Fibroblast of pulmonary artery (primary cell): ENCODE results near the gene PSD2.
"Not testable (repeated sequence)": the region's sequence is repeated elsewhere in the genome, so short reads cannot be mapped to it uniquely, and the experiment has no call there.

Experiments used
- DNase-seq: peaks from one replicate; pipeline ENCODE4 v3.0.0-alpha.2; 2010; ENCODE audit warnings: low read depth
- H3K4me3 ChIP-seq: replicated peaks from 2 replicates; pipeline ENCODE4 v1.5.1; 2011; ENCODE audit warnings: low read depth, mild to moderate bottlenecking, control low read depth, low read length, moderate library complexity
- TF ChIP-seq, protein P1 (sequence below): IDR thresholded peaks from 2 replicates; pipeline ENCODE4 v1.5.1; 2011; ENCODE audit warnings: mild to moderate bottlenecking, control low read depth, low read length, inconsistent platforms; ENCODE audit errors: missing control alignments

The PSD2 gene

DNA sequence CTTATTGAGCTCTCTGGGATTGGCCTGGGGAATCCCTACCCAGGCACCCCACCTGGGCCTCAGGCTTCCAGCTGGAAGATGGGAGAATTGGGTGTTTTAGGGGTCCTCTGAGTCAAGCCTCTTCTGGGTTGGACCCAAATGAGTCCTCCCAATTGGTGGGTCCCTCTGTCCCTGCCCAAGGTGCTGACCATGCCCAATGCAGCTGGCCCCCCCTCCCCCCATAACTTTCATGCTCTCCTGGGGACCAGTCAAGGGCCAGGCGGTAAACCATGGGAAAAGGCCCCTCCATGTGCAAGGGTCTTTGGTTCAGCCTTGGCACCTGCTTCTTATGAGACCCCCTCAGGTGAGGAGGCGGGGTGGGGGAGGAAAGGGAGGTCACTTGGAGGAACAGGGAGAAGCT, 3.4 kb upstream of the PSD2 start:
- DNase-seq = no peak
- TF ChIP-seq, protein P1, sequence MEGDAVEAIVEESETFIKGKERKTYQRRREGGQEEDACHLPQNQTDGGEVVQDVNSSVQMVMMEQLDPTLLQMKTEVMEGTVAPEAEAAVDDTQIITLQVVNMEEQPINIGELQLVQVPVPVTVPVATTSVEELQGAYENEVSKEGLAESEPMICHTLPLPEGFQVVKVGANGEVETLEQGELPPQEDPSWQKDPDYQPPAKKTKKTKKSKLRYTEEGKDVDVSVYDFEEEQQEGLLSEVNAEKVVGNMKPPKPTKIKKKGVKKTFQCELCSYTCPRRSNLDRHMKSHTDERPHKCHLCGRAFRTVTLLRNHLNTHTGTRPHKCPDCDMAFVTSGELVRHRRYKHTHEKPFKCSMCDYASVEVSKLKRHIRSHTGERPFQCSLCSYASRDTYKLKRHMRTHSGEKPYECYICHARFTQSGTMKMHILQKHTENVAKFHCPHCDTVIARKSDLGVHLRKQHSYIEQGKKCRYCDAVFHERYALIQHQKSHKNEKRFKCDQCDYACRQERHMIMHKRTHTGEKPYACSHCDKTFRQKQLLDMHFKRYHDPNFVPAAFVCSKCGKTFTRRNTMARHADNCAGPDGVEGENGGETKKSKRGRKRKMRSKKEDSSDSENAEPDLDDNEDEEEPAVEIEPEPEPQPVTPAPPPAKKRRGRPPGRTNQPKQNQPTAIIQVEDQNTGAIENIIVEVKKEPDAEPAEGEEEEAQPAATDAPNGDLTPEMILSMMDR = no peak
- H3K4me3 ChIP-seq = no peak overlapping the region

DNA sequence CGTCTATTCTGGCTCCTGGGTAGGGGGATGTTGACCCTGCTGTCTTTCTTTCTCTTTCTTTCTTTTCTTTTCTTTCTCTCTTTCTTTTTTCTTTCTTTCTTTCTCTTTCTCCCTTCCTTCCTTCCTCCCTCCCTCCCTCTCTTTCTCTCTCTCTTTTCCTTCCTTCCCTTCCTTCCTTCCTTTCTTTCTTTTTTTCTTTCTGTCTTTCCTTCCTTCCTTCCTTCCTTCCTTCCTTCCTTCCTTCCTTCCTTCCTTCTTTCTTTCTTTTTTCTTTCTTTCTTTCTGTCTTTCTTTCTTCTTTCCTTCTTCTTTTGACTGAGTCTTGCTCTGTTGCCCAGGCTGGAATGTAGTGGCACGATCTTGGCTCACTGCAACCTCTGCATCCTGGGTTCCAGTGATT, 3.0 kb upstream of the PSD2 start:
- DNase-seq, H3K4me3 ChIP-seq: not testable (repeated sequence)

DNA sequence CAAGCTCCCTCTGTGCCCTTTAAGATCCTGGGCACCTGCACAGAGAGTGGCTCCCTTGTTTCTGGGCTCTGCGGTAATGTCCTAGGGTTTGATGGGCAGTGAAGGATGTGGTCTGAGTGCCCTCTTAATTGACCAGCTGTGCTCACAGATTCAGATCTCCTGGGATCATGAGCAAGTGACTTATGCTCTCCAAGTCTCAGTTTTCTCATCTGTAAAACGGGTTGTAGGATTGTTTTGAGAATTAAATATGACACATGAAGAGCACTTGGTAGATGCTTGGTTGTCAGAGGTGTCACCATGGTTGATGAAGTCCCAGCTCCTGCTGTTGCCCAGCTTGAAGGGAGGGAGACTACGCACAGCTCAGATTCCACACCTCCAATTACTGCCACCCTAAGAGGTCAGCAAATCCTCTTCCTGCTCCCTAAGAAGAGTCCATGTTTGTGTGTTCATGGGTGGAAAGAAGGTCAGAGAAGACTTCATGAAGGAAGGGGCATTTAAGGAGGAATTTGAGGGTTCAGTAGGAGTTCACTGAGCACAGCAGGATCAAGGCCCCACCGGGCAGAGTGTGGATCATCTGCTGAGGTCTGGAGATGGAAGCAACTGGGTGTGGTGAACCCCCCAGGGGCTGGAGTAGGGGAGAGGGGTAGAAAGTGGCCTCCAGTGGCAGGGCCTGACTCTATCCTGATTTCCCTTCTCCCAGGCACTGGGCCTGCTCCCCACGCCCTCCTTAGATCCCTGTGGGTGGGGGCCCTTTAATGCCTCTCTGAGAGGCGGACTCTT, 1.4 kb upstream of the PSD2 start:
- no peak overlapping the region for H3K4me3 ChIP-seq
- TF ChIP-seq, protein P1 = no peak
- DNase-seq = no peak

DNA sequence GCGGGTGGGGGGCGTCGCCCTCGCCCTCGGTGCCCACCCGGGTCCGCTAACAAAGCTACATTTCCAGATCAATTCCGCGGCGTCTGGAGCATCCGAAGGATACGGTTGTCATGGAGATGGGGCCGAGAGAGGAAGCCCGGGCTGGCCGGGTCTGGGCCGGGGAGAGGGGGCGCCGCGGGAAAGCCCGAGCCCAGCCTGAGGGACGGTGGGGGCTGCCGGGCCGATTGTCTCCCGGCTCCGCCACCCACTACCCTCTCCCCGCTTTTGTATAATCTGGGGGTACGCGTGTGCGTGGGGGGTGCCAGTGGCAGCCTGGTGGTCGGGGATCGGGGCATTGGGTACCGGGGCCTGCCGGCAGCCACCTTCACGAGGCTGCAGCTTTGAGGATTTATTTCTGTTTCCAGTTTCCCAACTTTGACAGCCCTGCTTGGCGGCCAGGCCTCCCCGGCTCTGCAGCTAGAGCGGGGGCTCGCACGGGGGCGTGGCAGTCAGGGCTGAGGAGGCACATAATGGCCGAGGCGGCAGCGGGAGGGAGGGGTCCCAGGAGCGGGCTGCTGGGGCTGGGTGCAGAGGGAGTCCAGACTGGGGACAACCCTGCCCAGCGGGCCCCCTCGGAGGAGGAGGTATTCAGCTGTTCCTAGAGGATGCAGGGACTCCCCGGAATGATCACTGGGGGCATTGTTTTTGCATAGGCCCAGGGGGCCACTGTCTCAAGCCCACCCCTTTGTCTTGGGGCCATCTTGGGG, 626 bp downstream of the PSD2 start:
- H3K4me3 ChIP-seq = no peak overlapping the region
- DNase-seq = no peak
- TF ChIP-seq, protein P1 = no peak

DNA sequence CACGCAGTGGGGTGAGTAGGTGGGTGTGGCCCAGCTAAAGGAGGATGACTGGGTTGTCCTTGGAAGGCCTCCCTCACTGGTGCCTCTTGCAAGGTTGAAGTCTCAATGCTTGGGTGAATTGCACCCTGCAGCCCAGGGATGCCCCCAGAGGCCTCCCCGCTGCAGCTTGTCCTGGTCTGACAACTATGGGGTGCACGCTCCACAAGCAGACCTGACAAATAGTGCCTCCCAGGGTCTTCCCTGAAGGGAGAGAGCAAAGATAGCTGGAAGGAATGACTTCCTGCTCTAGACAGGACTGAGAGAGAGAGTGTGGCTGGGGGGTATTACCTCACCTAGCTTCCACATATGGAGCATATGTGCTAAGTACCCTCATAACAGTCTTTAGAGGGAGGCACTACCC, 1.7 kb downstream of the PSD2 start:
- DNase-seq = no peak
- TF ChIP-seq, protein P1 = no peak
- no peak overlapping the region for H3K4me3 ChIP-seq

DNA sequence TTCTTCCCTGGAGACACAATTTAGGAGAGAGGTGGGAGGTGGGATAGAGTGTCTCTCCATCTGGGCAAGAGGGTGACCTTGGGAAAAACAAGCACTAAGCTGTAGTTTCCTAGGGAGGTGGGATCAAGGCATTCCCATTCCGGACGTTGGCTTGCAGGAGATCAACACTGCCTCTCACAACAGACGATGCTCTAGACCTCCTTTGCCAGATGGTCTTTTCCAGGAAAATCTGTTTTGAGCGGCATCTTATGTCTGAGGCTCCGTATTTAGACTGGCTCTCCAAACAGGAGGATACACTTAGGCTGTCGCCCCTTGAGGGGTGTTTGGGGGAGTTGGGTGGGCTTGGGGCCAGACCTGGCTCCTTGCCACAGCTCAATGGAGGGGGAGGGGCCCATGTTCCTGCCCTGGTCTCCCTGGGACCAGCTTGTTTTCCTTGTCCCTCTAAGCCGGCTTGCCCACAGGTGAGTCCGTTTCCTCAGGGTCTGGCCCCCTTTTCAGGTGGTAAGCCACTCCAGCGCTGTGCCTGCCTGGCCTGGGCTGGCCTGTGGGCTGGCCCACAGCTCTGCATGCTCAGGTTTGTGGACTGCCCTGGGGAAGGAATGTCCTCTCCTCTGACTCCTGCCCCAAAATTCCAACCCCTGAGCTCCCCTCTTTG, 2.4 kb downstream of the PSD2 start:
- DNase-seq = no peak
- TF ChIP-seq, protein P1 = no peak
- H3K4me3 ChIP-seq = no peak overlapping the region

DNA sequence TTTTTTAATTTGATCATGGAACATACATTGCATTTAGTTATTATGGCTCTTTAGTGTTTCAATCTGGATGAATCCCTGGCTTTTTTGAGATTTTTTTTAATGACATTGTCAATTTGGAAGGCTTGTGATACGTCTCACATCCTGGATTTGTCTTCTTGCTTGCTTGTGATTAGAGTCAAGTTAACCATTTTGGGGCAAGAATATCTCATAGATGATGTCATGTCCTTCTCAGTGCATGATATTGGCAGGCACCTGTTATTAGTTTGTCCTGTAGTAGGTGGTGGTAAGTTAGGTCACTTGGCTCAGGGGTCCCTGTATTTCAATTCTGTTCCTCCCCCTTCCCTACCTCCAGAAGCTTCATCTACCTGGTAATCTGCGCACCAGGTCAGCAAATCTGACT, 3.3 kb downstream of the PSD2 start:
- TF ChIP-seq, protein P1 = no peak
- H3K4me3 ChIP-seq = no peak overlapping the region
- no peak for DNase-seq
